Stimulated activated CD4-positive, alpha-beta T cell treated with anti-CD3 and anti-CD28 coated beads, Interleukin-12 subunit alpha, Interleukin-12 subunit beta, amount 100 ng/mL, for 4 hours (primary cell): ENCODE data around the gene GNMT.
A peak's percentile ranks its signal among the peaks of the same experiment; 100 is the strongest.
"Not testable (repeated sequence)": the region's sequence is repeated elsewhere in the genome, so short reads cannot be mapped to it uniquely, and the experiment has no call there.

ENCODE experiments used
- DNase-seq: peaks from one replicate; pipeline ENCODE4 v3.0.0-alpha.2; 2020

GNMT gene

GRCh38 chr6:42960243-42961019, at the start of gene GNMT:
Gene GNMT, plus strand, starts transcription at chr6:42960754. Its CDS starts 14 bp downstream, at chr6:42960768.
- DNase-seq, result peak; percentile 33

- DNase-seq, result no peak
Measured at GRCh38 chr6:42911171-42912021, 49.2 kb upstream of the GNMT start.

GRCh38 chr6:42914546-42914945, 46.0 kb upstream of the GNMT start:
- DNase-seq, result no peak

GRCh38 chr6:42915732-42916131, 44.8 kb upstream of the GNMT start, which contains the start of gene PTCRA:
Gene PTCRA, plus strand, starts transcription at chr6:42916053. Its CDS starts 17 bp downstream, at chr6:42916070.
- DNase-seq, result no peak

- no peak for DNase-seq
Measured at GRCh38 chr6:42916288-42916687, 44.3 kb upstream of the GNMT start.

GRCh38 chr6:42921801-42922200, 38.8 kb upstream of the GNMT start:
- DNase-seq, result no peak

- no peak for DNase-seq
Measured at GRCh38 chr6:42923666-42924065, 36.9 kb upstream of the GNMT start.

- DNase-seq, result no peak
Measured at GRCh38 chr6:42925248-42925857, 35.2 kb upstream of the GNMT start.

GRCh38 chr6:42928986-42929820, 31.4 kb upstream of the GNMT start, which contains the start of gene CNPY3:
Gene CNPY3, plus strand, starts transcription at chr6:42929480. Its CDS starts 91 bp downstream, at chr6:42929571.
- peak; percentile 86 for DNase-seq

GRCh38 chr6:42929821-42930360, 30.7 kb upstream of the GNMT start:
- DNase-seq, result peak; percentile 50

GRCh38 chr6:42932412-42932811, 28.1 kb upstream of the GNMT start:
- no peak for DNase-seq

- no peak for DNase-seq
Measured at GRCh38 chr6:42933205-42933604, 27.3 kb upstream of the GNMT start.

GRCh38 chr6:42935322-42935721, 25.2 kb upstream of the GNMT start:
- no peak for DNase-seq

- no peak for DNase-seq
Measured at GRCh38 chr6:42936398-42936797, 24.2 kb upstream of the GNMT start.

GRCh38 chr6:42937548-42938427, 22.8 kb upstream of the GNMT start:
- DNase-seq, result no peak

- no peak for DNase-seq
Measured at GRCh38 chr6:42938428-42938796, 22.1 kb upstream of the GNMT start.

- DNase-seq, result no peak
Measured at GRCh38 chr6:42938987-42939809, 21.4 kb upstream of the GNMT start.

- no peak for DNase-seq
Measured at GRCh38 chr6:42939810-42940167, 20.8 kb upstream of the GNMT start.

GRCh38 chr6:42940493-42941045, 20.0 kb upstream of the GNMT start:
- DNase-seq, result no peak

GRCh38 chr6:42941356-42941755, 19.2 kb upstream of the GNMT start:
- not testable (repeated sequence) for DNase-seq
